HTERT RPE-1 (cell line): ENCODE data around the gene BABAM2.

Source experiments
- in situ Hi-C: fragments of 300-500 bp; cut with MboI; formaldehyde crosslinking; loops from 4 replicates; pipeline ENCODE4 v1.14.3; 2020; ENCODE audit warnings: low sequenced_read_pairs

BABAM2 gene

GRCh38 chr2:28294451-28294850 lies 403.9 kb downstream of the BABAM2 start:
- in situ Hi-C loops: no loop called here

GRCh38 chr2:28296243-28296642 lies 405.7 kb downstream of the BABAM2 start:
- in situ Hi-C loops: no loop called here

GRCh38 chr2:28296904-28297303 lies 406.4 kb downstream of the BABAM2 start:
- in situ Hi-C loops: no loop called here

GRCh38 chr2:28297531-28297930 lies 407.0 kb downstream of the BABAM2 start:
- in situ Hi-C loops: no loop called here

GRCh38 chr2:28298406-28298805 lies 407.9 kb downstream of the BABAM2 start:
- in situ Hi-C loops: no loop called here

- in situ Hi-C loops: no loop called here
Measured at GRCh38 chr2:28300485-28301341, 410.2 kb downstream of the BABAM2 start.

GRCh38 chr2:28305202-28305601 lies 414.7 kb downstream of the BABAM2 start:
- in situ Hi-C loops: no loop called here

- in situ Hi-C loops: no loop called here
Measured at GRCh38 chr2:28310107-28310506, 419.6 kb downstream of the BABAM2 start.

- in situ Hi-C loops: no loop called here
Measured at GRCh38 chr2:28311660-28312249, 421.2 kb downstream of the BABAM2 start.

GRCh38 chr2:28312307-28313219 lies 422.0 kb downstream of the BABAM2 start:
- in situ Hi-C loops: no loop called here

GRCh38 chr2:28313220-28313784 lies 422.8 kb downstream of the BABAM2 start:
- in situ Hi-C loops: no loop called here

- in situ Hi-C loops: no loop called here
Measured at GRCh38 chr2:28314968-28315367, 424.4 kb downstream of the BABAM2 start.

GRCh38 chr2:28316546-28317335 lies 426.2 kb downstream of the BABAM2 start:
- in situ Hi-C loops: no loop called here

GRCh38 chr2:28317390-28317789 lies 426.9 kb downstream of the BABAM2 start:
- in situ Hi-C loops: no loop called here

- in situ Hi-C loops: no loop called here
Measured at GRCh38 chr2:28318023-28318422, 427.5 kb downstream of the BABAM2 start.

- in situ Hi-C loops: no loop called here
Measured at GRCh38 chr2:28318462-28319117, 428.1 kb downstream of the BABAM2 start.

- in situ Hi-C loops: no loop called here
Measured at GRCh38 chr2:28319118-28320008, 428.8 kb downstream of the BABAM2 start.

- in situ Hi-C loops: no loop called here
Measured at GRCh38 chr2:28320009-28320365, 429.5 kb downstream of the BABAM2 start.

GRCh38 chr2:28320371-28320770 lies 429.8 kb downstream of the BABAM2 start:
- in situ Hi-C loops: no loop called here
